Mesenchymal stem cell (in vitro differentiated cells and primary cell): ENCODE data around the gene MFNG.

ENCODE experiments used
- DNase-seq: peaks from one replicate; pipeline ENCODE4 v3.0.0-alpha.2; 2013
- H2AFZ ChIP-seq: one replicate; pipeline ENCODE4 v1.6.1; 2013; ENCODE audit warnings: low read depth, mild to moderate bottlenecking, control low read depth, inconsistent platforms, low read length, moderate library complexity
- H2AK5ac ChIP-seq: 2 replicates; pipeline ENCODE4 v1.6.1; 2013; ENCODE audit warnings: low read length, moderate library complexity, mild to moderate bottlenecking, inconsistent platforms; ENCODE audit not compliant: severe bottlenecking
- H2BK120ac ChIP-seq: one replicate; pipeline ENCODE4 v1.6.1; 2013; ENCODE audit warnings: low read depth, mild to moderate bottlenecking, inconsistent platforms, low read length, moderate library complexity
- H2BK12ac ChIP-seq, 2 experiments: one replicate each; pipeline ENCODE4 v1.6.1; 2013; ENCODE audit warnings: inconsistent platforms in 2 of 2, low read length in 2 of 2, mild to moderate bottlenecking in 2 of 2, moderate library complexity in 2 of 2, control low read depth in 1 of 2
- H2BK15ac ChIP-seq: one replicate; pipeline ENCODE4 v1.6.1; 2013; ENCODE audit warnings: mild to moderate bottlenecking, low read depth, inconsistent platforms; ENCODE audit not compliant: poor library complexity, severe bottlenecking
- H2BK5ac ChIP-seq: 2 replicates; pipeline ENCODE4 v1.6.1; 2013; ENCODE audit warnings: low read depth, mild to moderate bottlenecking, low read length, control low read depth, inconsistent platforms; ENCODE audit not compliant: poor library complexity, severe bottlenecking
- H3K14ac ChIP-seq, 2 experiments: one replicate each; pipeline ENCODE4 v1.6.1; 2013; ENCODE audit warnings: inconsistent platforms in 2 of 2, low read length in 2 of 2, control low read depth in 1 of 2, mild to moderate bottlenecking in 1 of 2, moderate library complexity in 1 of 2
- H3K18ac ChIP-seq, 2 experiments: one replicate each; pipeline ENCODE4 v1.6.1; 2013; ENCODE audit warnings: inconsistent platforms in 2 of 2, low read length in 2 of 2, control low read depth in 1 of 2, low read depth in 1 of 2, mild to moderate bottlenecking in 1 of 2
- H3K23ac ChIP-seq, 2 experiments: one replicate each; pipeline ENCODE4 v1.6.1; 2013; ENCODE audit warnings: inconsistent platforms in 2 of 2, low read length in 2 of 2, mild to moderate bottlenecking in 2 of 2, moderate library complexity in 2 of 2, control low read depth in 1 of 2
- H3K27ac ChIP-seq: 2 replicates; pipeline ENCODE4 v1.5.1; 2013; ENCODE audit warnings: mild to moderate bottlenecking, moderate library complexity, low read length, control low read depth, inconsistent platforms; ENCODE audit not compliant: poor library complexity, severe bottlenecking
- H3K27me3 ChIP-seq, 2 experiments: 2 replicates each; pipeline versions ENCODE4 v1.6.1 to v1.7.0; 2013; ENCODE audit warnings: low read length in 2 of 2, mild to moderate bottlenecking in 2 of 2, moderate library complexity in 2 of 2, control low read depth in 1 of 2, inconsistent platforms in 1 of 2; ENCODE audit not compliant: control insufficient read depth in 1 of 2, insufficient read depth in 1 of 2
- H3K36me3 ChIP-seq, 2 experiments: 2 replicates each; pipeline versions ENCODE4 v1.6.1 to v1.7.0; 2013; ENCODE audit warnings: low read length in 2 of 2, control low read depth in 1 of 2, inconsistent platforms in 1 of 2, low read depth in 1 of 2, mild to moderate bottlenecking in 1 of 2; ENCODE audit not compliant: insufficient read depth in 2 of 2, control insufficient read depth in 1 of 2
- H3K4ac ChIP-seq, 2 experiments: one replicate each; pipeline ENCODE4 v1.6.1; 2013; ENCODE audit warnings: inconsistent platforms in 2 of 2, low read length in 2 of 2, mild to moderate bottlenecking in 2 of 2, moderate library complexity in 2 of 2, control low read depth in 1 of 2, low read depth in 1 of 2
- H3K4me1 ChIP-seq: 2 replicates; pipeline ENCODE4 v1.6.1; 2013; ENCODE audit warnings: low read depth, low read length, control low read depth; ENCODE audit not compliant: control insufficient read depth, insufficient read depth
- H3K4me2 ChIP-seq: 2 replicates; pipeline ENCODE4 v1.6.1; 2013; ENCODE audit warnings: low read length, mild to moderate bottlenecking, inconsistent platforms; ENCODE audit not compliant: poor library complexity, severe bottlenecking
- H3K4me3 ChIP-seq, 2 experiments: 2 replicates each; pipeline versions ENCODE4 v1.5.1 to v1.7.0; 2013; ENCODE audit warnings: low read length in 2 of 2, mild to moderate bottlenecking in 2 of 2, control low read depth in 1 of 2, low read depth in 1 of 2; ENCODE audit not compliant: insufficient read depth in 1 of 2
- H3K79me1 ChIP-seq: replicated peaks from 2 replicates; pipeline ENCODE4 v1.6.1; 2013; ENCODE audit warnings: mild to moderate bottlenecking, control low read depth, low read length, inconsistent platforms; ENCODE audit not compliant: poor library complexity, severe bottlenecking
- H3K9ac ChIP-seq: 2 replicates; pipeline ENCODE4 v1.7.0; 2013; ENCODE audit warnings: mild to moderate bottlenecking, low read length, moderate library complexity
- H3K9me3 ChIP-seq: 2 replicates; pipeline ENCODE4 v1.7.0; 2013; ENCODE audit warnings: mild to moderate bottlenecking, low read length; ENCODE audit not compliant: control insufficient read depth
- H4K8ac ChIP-seq: one replicate; pipeline ENCODE4 v1.6.1; 2013; ENCODE audit warnings: inconsistent platforms, mild to moderate bottlenecking, low read length, moderate library complexity
- H4K91ac ChIP-seq: one replicate; pipeline ENCODE4 v1.6.1; 2013; ENCODE audit warnings: mild to moderate bottlenecking, low read length, inconsistent platforms
- WGBS: methylation state at CpG from one replicate; pipeline ENCODE4 v1.1.7; 2013; ENCODE audit warnings: mixed read lengths; 5-methylcytosine and 5-hydroxymethylcytosine counted together

Gene MFNG

GRCh38 chr22:37421468-37421877 is 64.7 kb downstream of the MFNG start:
- no peaks in the 10 kb centered on the region for H3K9me3 ChIP-seq
- H3K9ac ChIP-seq, result no peak overlapping the region
- no peak overlapping the region for H3K4me2 ChIP-seq
- H3K36me3 ChIP-seq, result peaks cover 0 to 25% of the 10 kb centered on the region in 2 experiments
- no peak overlapping the region for H3K23ac ChIP-seq
- H3K27me3 ChIP-seq, result peaks cover 0 to 88% of the 10 kb centered on the region in 2 experiments
- no peak overlapping the region for H3K14ac ChIP-seq
- peaks cover 72% of the 10 kb centered on the region for H3K4me1 ChIP-seq
- H3K18ac ChIP-seq, result no peak overlapping the region
- no peak overlapping the region for H2AK5ac ChIP-seq
- no peak overlapping the region for H2BK12ac ChIP-seq
- no peak overlapping the region for H4K91ac ChIP-seq
- peaks cover 17% of the 10 kb centered on the region for H3K79me1 ChIP-seq
- H2AFZ ChIP-seq, result no peak overlapping the region
- 88% methylated on average over 9 of the region's 9 CpGs for WGBS
- DNase-seq, result no peak
- H3K4ac ChIP-seq, result no peak overlapping the region
- H4K8ac ChIP-seq, result no peak overlapping the region
- no peak overlapping the region for H3K27ac ChIP-seq
- no peak overlapping the region for H2BK120ac ChIP-seq
- no peak overlapping the region for H2BK15ac ChIP-seq
- peak overlapping the region in 1 of 2 experiments; percentile 10 for H3K4me3 ChIP-seq
- H2BK5ac ChIP-seq, result no peak overlapping the region

GRCh38 chr22:37420686-37421467 is 65.3 kb downstream of the MFNG start:
- H4K91ac ChIP-seq, result no peak overlapping the region

GRCh38 chr22:37419969-37420685 is 66.1 kb downstream of the MFNG start:
- H2BK5ac ChIP-seq, result no peak overlapping the region
- peak overlapping the region; percentile 61 for H3K4me2 ChIP-seq
- peaks cover 68% of the 10 kb centered on the region for H3K4me1 ChIP-seq
- H3K4me3 ChIP-seq, result peak overlapping the region; percentile 55 to 64
- peak overlapping the region in 1 of 2 experiments; percentile 50 for H3K14ac ChIP-seq
- peaks cover 20% of the 10 kb centered on the region for H3K79me1 ChIP-seq
- no peak overlapping the region for H2AK5ac ChIP-seq
- H3K27me3 ChIP-seq, result peaks cover 0 to 85% of the 10 kb centered on the region in 2 experiments
- H2BK15ac ChIP-seq, result no peak overlapping the region
- H3K9ac ChIP-seq, result peak overlapping the region; percentile 32
- no peak overlapping the region for H2BK12ac ChIP-seq
- H2AFZ ChIP-seq, result peak overlapping the region; percentile 10
- peak overlapping the region; percentile 27 for H4K8ac ChIP-seq
- peaks cover 0 to 37% of the 10 kb centered on the region in 2 experiments for H3K36me3 ChIP-seq
- H3K4ac ChIP-seq, result peak overlapping the region in 1 of 2 experiments; percentile 30
- peak overlapping the region; percentile 58 for H4K91ac ChIP-seq
- H3K9me3 ChIP-seq, result no peaks in the 10 kb centered on the region
- no peak overlapping the region for H2BK120ac ChIP-seq
- peak overlapping the region in 1 of 2 experiments; percentile 40 for H3K18ac ChIP-seq
- peak overlapping the region; percentile 31 for H3K27ac ChIP-seq
- no peak overlapping the region for H3K23ac ChIP-seq
- DNase-seq, result peak; percentile 44
- 5% methylated on average over 39 of the region's 70 CpGs for WGBS

More at GRCh38 chr22:37420686-37421467, 65.3 kb downstream of the MFNG start:
- Histone ChIP-seq H3K4me1 (peaks cover 72% of the 10 kb centered on the region), H3K23ac (no peak overlapping the region), H3K9me3 (no peaks in the 10 kb centered on the region), H3K79me1 (peaks cover 17% of the 10 kb centered on the region), H3K4me3 (peak overlapping the region; percentile 55 to 64), H3K14ac (peak overlapping the region in 1 of 2 experiments; percentile 50), H2BK15ac (no peak overlapping the region), H3K4ac (no peak overlapping the region), H2BK120ac (no peak overlapping the region), H4K8ac (peak overlapping the region; percentile 27), H3K27ac (peak overlapping the region; percentile 31), H2BK5ac (no peak overlapping the region), H2AFZ (no peak overlapping the region), H2AK5ac (no peak overlapping the region), H3K27me3 (peaks cover 0 to 88% of the 10 kb centered on the region in 2 experiments), H2BK12ac (no peak overlapping the region), H3K18ac (peak overlapping the region in 1 of 2 experiments; percentile 40), H3K36me3 (peaks cover 0 to 31% of the 10 kb centered on the region in 2 experiments), H3K9ac (peak overlapping the region; percentile 32), H3K4me2 (peak overlapping the region; percentile 61)
- WGBS, result 56% methylated on average over 18 of the region's 18 CpGs
- peak; percentile 25 for DNase-seq
